ENCODE measurements around the gene GLRA1. TPM values are rescaled to one million over a fixed set of nuclear protein-coding genes. Genes with fewer than 3 reads are reported as not detected.

GLRA1 gene
- total and polyA plus RNA-seq, 2 experiments from 2014 or later = not detected

- no peaks in the 10 kb centered on the region for H3F3A ChIP-seq (ENCODE audit: insufficient read depth)
- no peaks in the 10 kb centered on the region for H3K79me2 ChIP-seq (ENCODE audit: insufficient read depth)
- no peaks in the 10 kb centered on the region for H3K9me3 ChIP-seq (ENCODE audit: low read depth)
- H3K27me3 ChIP-seq (replicated peaks; ENCODE audit: insufficient read depth) = no peaks in the 10 kb centered on the region
- H3K4me3 ChIP-seq = no peak overlapping the region
- H3K4me2 ChIP-seq (ENCODE audit: unreplicated experiment) = no peak overlapping the region
- TF ChIP-seq EZH2 (IDR thresholded peaks at IDR 0.05; ENCODE audit: insufficient read depth, poor library complexity, severe bottlenecking) = no peak
- no peak for TF ChIP-seq EZH2phosphoT487 (IDR thresholded peaks at IDR 0.05; ENCODE audit: insufficient read depth, low read depth)
- H3K36me3 ChIP-seq (ENCODE audit: low read depth) = no peaks in the 10 kb centered on the region
- no peak overlapping the region for H3K9ac ChIP-seq
- in situ Hi-C loops (cut with MboI) = no loop called here
- H2AFZ ChIP-seq = no peak overlapping the region
- no peaks in the 10 kb centered on the region for H3K9me2 ChIP-seq (ENCODE audit: insufficient read depth)
- H3K27ac ChIP-seq = no peak overlapping the region
- DNase-seq = no peak
- H3K4me1 ChIP-seq (ENCODE audit: insufficient read depth) = no peaks in the 10 kb centered on the region
- no peaks in the 10 kb centered on the region for H4K20me1 ChIP-seq (ENCODE audit: insufficient read depth)
- 30 to 35% methylated on average over 9 of the region's 9 CpGs for WGBS, 2 experiments (ENCODE audit: low coverage in 1 of 2, low lambda C conversion rate in 2 of 2, missing lambda C conversion rate in 2 of 2)
Measured at GRCh38 chr5:151885138-151885908, 39.3 kb downstream of the GLRA1 start.

GRCh38 chr5:151881621-151882225 is 42.9 kb downstream of the GLRA1 start:
- no peak overlapping the region for H2AFZ ChIP-seq
- 6% methylated on average over 2 of the region's 2 CpGs for WGBS, 2 experiments (ENCODE audit: low coverage in 1 of 2, low lambda C conversion rate in 2 of 2, missing lambda C conversion rate in 2 of 2)

GRCh38 chr5:151880324-151880723 is 44.3 kb downstream of the GLRA1 start:
- no peaks in the 10 kb centered on the region for H3K27me3 ChIP-seq (replicated peaks; ENCODE audit: insufficient read depth)
- H3K9me2 ChIP-seq (ENCODE audit: insufficient read depth) = no peaks in the 10 kb centered on the region
- no peak overlapping the region for H3K4me2 ChIP-seq (ENCODE audit: unreplicated experiment)
- H4K20me1 ChIP-seq (ENCODE audit: insufficient read depth) = no peaks in the 10 kb centered on the region
- H3K36me3 ChIP-seq (ENCODE audit: low read depth) = no peaks in the 10 kb centered on the region
- in situ Hi-C loops (cut with MboI) = no loop called here
- DNase-seq = no peak
- no peak overlapping the region for H2AFZ ChIP-seq
- TF ChIP-seq EZH2phosphoT487 (IDR thresholded peaks at IDR 0.05; ENCODE audit: insufficient read depth, low read depth) = no peak
- TF ChIP-seq EZH2 (IDR thresholded peaks at IDR 0.05; ENCODE audit: insufficient read depth, poor library complexity, severe bottlenecking) = no peak
- H3K9me3 ChIP-seq (ENCODE audit: low read depth) = no peaks in the 10 kb centered on the region
- no peak overlapping the region for H3K4me3 ChIP-seq
- no peak overlapping the region for H3K27ac ChIP-seq
- no peaks in the 10 kb centered on the region for H3F3A ChIP-seq (ENCODE audit: insufficient read depth)
- H3K4me1 ChIP-seq (ENCODE audit: insufficient read depth) = no peaks in the 10 kb centered on the region
- no peaks in the 10 kb centered on the region for H3K79me2 ChIP-seq (ENCODE audit: insufficient read depth)
- H3K9ac ChIP-seq = no peak overlapping the region

More at GRCh38 chr5:151881621-151882225, 42.9 kb downstream of the GLRA1 start:
- Histone ChIP-seq H3K27ac (no peak overlapping the region), H3K4me3 (no peak overlapping the region), H3K36me3 (ENCODE audit: low read depth) (no peaks in the 10 kb centered on the region), H3F3A (ENCODE audit: insufficient read depth) (no peaks in the 10 kb centered on the region), H3K4me1 (ENCODE audit: insufficient read depth) (no peaks in the 10 kb centered on the region), H3K4me2 (ENCODE audit: unreplicated experiment) (no peak overlapping the region), H3K9ac (no peak overlapping the region), H3K9me3 (ENCODE audit: low read depth) (no peaks in the 10 kb centered on the region), H3K79me2 (ENCODE audit: insufficient read depth) (no peaks in the 10 kb centered on the region), H3K27me3 (replicated peaks; ENCODE audit: insufficient read depth) (no peaks in the 10 kb centered on the region), H4K20me1 (ENCODE audit: insufficient read depth) (no peaks in the 10 kb centered on the region), H3K9me2 (ENCODE audit: insufficient read depth) (no peaks in the 10 kb centered on the region)
- no peak for TF ChIP-seq EZH2phosphoT487 (IDR thresholded peaks at IDR 0.05; ENCODE audit: insufficient read depth, low read depth)
- TF ChIP-seq EZH2 (IDR thresholded peaks at IDR 0.05; ENCODE audit: insufficient read depth, poor library complexity, severe bottlenecking) = no peak
- in situ Hi-C loops (cut with MboI) = no loop called here
- DNase-seq = no peak

GRCh38 chr5:151873701-151874100 is 51.0 kb downstream of the GLRA1 start:
- no peaks in the 10 kb centered on the region for H4K20me1 ChIP-seq (ENCODE audit: insufficient read depth)
- no peak overlapping the region for H3K4me3 ChIP-seq
- 76 to 78% methylated on average over 3 of the region's 3 CpGs for WGBS, 2 experiments (ENCODE audit: low coverage in 1 of 2, low lambda C conversion rate in 2 of 2, missing lambda C conversion rate in 2 of 2)
- no peak overlapping the region for H3K4me2 ChIP-seq (ENCODE audit: unreplicated experiment)
- no peak overlapping the region for H3K27ac ChIP-seq
- no peaks in the 10 kb centered on the region for H3K36me3 ChIP-seq (ENCODE audit: low read depth)
- no peaks in the 10 kb centered on the region for H3K9me2 ChIP-seq (ENCODE audit: insufficient read depth)
- no peak overlapping the region for H3K9ac ChIP-seq
- no peaks in the 10 kb centered on the region for H3K79me2 ChIP-seq (ENCODE audit: insufficient read depth)
- 0 out of 2 replicates have a peak, but pooled peaks cover 7% of the 10 kb centered on the region for H3K4me1 ChIP-seq (ENCODE audit: insufficient read depth)
- DNase-seq = no peak
- TF ChIP-seq EZH2 (IDR thresholded peaks at IDR 0.05; ENCODE audit: insufficient read depth, poor library complexity, severe bottlenecking) = no peak
- TF ChIP-seq EZH2phosphoT487 (IDR thresholded peaks at IDR 0.05; ENCODE audit: insufficient read depth, low read depth) = no peak
- H2AFZ ChIP-seq = no peak overlapping the region
- H3K9me3 ChIP-seq (ENCODE audit: low read depth) = no peaks in the 10 kb centered on the region
- no peaks in the 10 kb centered on the region for H3K27me3 ChIP-seq (replicated peaks; ENCODE audit: insufficient read depth)
- H3F3A ChIP-seq (ENCODE audit: insufficient read depth) = no peaks in the 10 kb centered on the region
- in situ Hi-C loops (cut with MboI) = no loop called here

Measured in GM23248 (cell line).